Stimulated activated CD8-positive, alpha-beta memory T cell treated with anti-CD3 and anti-CD28 coated beads, Interleukin-7, amount 100 ng/mL, for 48 hours (primary cell): ENCODE results near the gene SPTBN1.

Experiments used
- DNase-seq, 2 donors: peaks; one replicate each; pipeline ENCODE4 v3.0.0-alpha.2; 2020; ENCODE audit warnings: low read depth in 1 of 2; ENCODE audit errors: extremely low read depth in 1 of 2

SPTBN1 gene

DNA sequence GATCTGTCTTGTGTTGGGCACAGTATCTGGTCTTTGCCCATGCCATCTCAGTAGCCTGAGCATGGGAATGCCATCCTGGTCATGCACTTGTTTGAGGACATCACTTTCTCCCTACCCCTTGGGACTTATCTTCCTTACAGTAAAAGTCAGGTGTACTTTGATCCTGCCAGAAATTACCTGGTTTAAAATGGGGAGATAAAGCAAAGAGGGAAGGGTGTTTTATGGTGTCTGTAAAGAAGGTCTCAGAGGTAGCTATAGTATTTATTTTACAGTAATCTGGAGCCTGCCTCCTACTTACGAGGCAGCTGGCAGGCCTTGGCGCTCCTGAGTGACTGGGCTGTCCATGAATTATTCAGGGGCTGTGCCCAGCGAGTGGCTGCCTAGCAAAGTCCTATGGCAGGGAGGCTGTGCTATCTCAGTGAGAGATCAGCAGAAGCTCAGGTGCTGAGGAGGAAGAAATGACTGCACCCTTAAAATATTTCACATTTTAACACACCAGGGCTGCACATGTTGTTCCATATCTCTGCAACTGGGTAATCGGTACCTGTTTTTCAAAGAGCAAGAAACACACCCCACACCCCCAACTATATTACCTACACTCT is 93.9 kb downstream of the SPTBN1 start:
- no peak for DNase-seq

DNA sequence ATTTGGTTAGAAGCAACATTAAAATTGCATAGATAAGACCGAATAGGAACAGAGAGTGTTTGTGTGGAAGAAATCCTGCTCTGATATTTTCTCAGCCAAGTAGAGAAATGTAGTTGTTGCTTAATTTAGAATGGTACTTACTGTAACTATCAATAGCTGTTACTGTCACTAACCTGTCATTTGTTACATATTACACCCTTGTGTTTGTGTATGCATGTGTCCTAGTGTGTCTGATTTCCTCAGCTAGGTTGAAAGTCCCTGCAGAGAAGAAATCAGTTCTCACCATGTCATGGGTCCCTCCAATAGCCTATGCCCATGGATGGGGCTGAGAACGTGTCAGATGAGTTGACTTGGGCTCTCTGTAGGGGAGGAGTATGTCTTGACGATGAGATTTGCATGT is 94.4 kb downstream of the SPTBN1 start:
- DNase-seq, result no peak

DNA sequence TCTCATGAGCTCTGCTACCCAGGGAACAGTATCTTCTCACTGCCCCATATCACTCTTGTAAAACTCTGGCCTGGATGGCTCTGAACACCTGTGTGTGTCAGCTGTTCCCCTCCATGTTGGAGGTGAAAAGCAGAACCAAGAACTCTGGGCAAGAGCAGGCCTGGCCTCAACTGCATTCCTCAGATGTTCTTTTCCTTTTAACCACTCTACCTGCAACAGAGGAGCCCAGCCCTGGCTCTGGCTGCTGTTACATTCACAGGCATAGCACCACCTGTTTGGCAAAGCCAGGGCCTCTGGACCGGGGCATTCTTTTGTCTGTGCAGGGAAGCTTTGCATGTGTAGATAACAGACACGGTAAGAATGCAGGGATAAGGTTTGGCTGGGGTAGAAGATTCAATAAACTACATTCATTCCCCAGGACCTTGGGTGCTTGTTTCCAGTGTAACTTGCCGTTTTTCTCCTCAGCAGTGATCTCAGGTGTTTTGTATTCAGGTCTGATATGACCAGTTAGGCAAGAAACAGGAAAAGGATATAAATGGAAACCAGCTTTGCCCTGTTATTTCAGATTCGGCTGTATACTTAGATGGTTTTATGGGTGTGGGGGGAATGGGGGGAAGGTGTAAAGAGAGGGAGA is 95.1 kb downstream of the SPTBN1 start:
- DNase-seq, result no peak

DNA sequence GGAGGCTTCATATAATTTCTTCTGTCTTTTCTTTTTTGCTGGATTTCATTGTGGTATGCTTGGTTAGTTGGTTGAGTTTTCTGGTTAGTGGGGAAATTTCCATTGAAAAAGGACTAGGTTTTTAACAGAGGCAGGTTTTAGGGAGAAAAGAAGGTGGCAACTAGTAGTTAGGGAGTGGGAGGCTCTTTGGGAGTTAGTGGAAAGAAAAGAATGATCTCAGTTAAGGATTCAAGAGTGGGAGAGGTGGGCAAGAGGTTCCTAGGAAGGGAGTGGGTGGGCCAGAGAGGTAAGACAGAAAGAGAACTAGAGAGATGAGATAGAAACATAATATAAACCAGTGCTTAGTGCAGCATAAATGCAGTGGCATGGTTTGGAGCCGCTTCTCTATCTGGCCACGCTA is 96.9 kb downstream of the SPTBN1 start:
- no peak for DNase-seq

DNA sequence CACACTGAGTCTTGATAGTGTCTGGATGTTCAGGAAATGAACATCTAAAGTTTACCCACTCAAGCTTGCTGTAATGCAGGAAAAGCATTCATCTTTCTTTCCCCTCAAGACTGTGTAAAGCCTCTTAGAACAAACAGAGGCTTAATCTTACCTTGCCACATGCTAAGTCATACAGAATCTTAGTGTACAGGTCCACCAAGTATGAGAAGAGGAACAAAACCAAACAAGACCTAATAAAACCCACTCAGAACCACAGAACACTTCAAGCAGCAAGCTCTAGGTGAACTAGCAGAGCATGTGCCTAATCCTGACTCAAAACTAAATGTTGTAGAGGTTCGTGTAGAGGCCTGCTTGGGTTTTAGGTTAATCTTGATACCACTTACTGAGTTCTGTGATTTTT is 97.6 kb downstream of the SPTBN1 start:
- no peak for DNase-seq

DNA sequence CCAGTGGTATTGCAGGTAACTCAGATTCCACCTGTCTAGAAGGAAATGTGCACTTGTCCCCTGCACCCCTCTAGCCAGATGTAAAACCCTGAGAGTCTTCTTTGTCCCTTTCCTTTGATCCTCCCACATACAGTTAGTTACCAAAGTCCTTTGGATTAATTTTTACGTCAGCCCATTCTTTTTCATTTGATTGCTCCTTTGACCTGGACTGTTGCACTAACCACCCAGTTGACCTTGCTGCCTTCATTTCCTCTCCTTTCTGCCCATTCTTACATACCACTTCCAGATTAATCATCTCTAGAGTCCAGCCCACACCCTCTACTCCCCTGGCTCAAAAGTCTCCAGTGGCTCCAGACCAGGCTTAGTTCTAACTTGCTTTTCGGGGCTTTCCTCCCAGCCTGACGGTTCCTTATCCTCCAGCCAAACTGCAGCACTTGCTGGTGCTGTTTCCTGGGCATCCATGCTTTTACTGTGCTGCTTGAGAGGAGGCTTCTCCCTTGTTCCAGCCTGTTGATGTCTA is 99.3 kb downstream of the SPTBN1 start:
- no peak for DNase-seq

DNA sequence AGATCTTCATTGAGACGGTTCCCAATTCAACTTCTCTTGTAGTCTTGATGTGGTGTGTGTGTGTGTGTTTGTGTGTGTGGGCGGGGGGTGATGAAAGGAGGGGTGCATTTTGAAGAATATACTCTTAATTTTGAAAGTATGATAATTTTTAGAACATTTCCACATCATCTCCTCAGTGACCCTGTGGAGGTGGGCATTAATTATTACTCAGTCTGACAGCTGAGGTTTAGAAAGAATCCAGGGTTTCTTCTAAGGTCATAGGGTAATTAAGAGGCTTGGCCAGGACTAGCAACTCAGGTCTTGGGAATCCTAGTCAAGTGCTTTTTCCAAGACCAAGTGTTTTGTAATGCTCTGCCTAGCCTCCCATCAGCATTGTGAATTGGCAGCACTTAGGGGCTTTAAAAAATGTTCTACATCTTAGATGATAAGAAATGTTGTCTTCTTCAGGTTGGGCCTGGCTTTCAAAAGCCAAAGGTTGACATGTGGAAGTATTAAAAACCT is 100.5 kb downstream of the SPTBN1 start:
- no peak for DNase-seq

DNA sequence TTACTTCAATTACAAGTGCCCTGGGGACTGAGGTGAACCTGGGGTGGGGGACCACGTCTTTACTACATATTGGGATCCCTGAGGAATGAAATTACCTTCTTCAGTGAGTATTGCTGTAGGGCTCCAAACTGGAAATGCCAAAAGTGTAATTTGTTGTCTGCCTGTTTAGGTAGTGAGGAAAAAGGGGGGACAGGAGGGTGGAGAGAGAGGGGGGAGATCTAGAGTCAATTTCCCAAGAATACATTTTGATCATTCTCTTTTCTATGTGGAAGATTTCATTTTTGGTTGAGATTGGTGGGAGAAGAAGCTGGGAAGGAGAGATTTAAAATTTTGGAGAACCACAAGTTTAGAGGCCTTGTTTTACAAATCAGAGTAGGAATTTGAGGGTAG is 101.1 kb downstream of the SPTBN1 start:
- no peak for DNase-seq

DNA sequence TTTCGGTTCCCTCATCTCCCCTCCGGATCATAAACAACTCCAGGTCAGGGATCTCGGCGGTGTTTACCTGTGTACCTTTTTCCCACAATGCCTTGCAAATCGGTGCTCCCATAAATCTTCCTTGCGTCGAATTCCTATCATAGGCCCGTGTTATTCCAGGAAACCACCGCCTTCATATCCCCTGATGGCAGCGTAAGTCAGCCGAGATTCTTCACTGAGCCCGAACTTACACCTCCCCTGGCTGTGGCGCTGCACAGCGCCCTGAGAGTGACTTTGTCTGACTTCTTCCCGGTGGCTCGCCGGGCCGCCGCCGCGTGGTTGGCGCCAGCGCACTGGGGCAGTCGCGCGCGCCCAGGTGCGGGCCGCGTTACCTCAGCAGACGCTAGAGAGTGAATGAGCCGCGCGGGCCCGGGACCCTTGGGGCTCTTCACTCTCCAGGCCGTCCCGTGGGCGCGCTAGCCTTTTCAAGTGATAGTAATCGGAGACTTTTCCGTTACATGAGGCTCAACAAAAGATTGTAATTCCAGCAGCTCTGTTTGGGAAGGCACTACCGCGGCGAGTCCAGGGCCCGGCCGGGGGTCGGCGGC is 101.6 kb downstream of the SPTBN1 start:
- peak in 1 of 2 donors; percentile 47 for DNase-seq

DNA sequence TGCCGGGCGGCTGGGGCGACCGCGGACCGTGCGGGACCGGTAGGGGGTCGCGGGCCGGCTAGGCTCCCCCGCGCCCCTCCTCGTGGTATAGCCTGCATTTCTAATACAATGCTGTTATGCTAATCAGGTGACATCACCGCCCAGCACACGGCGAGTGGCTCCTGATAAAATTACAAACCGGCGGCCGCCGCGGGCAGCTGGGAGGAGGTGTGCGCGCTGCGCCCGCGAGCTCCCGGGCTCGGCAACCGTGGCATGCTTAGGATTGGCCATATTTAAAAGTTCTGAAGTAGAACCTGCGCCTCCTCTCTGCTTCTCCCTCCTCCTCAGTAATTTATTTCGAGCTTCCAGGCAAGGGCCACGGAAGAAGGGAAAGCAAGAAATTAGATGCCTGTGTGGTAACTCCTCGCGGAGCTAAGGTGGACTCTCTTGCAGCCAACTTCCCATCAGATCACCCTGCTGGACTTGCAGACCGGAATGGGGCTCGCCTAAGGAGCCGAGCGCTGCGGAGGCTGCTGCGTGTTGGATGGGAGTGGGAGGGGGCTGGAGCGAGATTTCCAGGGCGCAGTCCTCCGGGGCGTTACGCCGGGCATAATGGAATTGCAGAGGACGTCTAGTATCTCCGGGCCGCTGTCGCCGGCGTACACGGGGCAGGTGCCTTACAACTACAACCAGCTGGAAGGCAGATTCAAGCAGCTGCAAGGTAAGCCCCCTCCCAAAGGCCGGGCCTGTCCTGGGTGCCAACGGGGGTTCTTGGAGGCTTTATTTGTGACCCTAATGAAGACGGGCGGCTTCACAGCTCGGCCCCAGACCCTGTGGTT is 102.3 kb downstream of the SPTBN1 start:
- no peak for DNase-seq

DNA sequence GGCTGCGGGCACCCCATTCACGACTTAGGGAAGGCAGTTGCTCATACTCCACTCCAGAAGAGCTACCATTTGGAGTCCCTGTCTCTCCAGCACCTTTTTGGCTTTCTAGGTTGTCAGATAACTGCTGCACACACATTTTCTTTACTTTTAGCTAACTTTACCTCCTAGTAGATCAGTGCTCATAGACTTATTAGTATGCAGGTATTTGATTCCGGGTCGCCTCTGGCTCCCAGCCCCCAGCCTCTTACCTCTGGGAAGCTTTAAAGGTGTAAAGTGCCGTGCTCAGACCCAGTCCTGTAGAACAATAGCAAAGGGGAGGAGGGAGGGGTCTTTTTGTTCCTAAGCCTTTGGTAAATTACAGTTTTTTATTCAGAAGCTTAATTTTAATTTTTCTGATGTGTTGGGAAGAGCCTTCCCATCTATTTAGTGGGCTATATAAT is 102.9 kb downstream of the SPTBN1 start:
- no peak for DNase-seq

DNA sequence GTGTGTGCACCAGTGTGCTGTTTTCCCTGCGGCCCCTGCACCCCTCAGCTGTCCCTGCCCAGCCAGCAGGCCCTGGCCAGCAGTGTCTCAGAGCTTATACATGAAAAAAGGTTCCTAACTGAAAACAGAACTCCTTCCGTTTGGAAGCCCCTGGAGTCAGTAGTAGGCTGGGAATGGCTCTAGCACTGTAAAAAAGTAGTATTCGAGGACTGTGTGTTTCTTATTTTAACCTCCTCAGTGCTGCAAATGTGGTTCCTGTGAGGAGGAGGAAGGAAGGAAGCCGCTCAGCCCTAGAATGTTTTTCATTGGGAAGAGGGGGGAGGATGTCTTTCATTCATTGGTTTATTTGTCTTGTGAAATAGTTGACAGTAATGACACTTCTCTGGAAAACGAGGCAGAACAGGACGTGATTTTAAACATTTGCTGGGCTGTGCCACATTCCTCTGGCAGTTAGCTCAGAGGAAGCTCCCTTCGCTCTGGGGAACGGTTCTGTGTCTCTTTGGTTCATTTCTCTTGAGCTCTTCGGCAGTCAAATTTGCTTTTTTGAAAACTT is 103.5 kb downstream of the SPTBN1 start:
- no peak for DNase-seq

DNA sequence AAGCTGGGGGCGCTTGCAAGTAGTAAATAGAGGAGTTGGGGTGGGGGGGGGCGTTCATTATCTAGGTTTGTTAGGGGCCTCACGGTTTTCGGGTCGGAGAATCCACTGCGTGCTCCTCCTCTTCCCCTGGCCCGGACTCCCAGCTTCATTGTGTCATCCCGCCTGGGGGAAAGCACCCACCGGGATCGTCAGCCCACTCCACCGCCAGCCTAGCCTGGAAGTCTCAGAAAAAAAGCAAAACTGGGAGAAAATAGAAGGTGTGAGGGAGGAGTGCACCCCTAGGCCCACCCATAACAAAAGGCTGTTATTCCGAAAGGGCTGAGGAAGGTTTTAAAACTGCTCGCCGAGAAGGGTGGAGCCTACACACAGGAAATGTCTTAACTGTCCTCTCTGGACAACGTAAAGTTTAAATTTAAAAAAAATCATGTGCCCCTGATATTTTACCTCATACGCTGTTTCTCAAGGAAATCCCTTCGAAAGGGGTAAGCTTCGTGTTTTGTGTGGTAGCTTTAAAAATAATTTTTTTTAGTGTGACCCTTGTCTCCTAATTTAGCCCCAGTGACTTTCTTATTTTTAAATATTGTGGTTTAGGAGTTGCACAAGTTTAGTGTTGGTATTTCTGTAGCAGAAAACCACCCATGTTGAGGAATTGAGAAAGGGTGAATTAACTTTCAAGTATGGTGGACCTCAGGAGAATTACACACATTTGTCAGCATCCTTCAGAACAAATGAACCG is 104.2 kb downstream of the SPTBN1 start:
- no peak for DNase-seq

DNA sequence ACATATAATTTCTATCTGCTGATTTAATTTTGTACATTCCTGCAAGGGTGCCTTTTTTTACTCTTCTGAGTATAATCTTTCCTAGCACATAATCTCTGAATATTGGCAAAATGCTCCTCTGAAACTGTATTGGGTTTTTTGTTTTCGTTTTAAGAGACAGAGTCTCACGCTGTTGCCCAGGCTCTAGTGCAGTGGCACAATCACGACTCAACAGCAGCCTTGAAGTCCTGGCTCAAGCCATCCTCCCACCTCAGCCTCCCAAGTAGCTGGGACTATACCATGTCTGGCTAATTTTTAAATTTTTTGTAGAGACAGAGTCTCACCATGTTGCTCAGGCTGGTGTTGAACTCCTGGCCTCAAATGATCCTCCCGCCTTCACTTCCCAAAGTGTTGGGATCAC is 104.9 kb downstream of the SPTBN1 start:
- no peak for DNase-seq

DNA sequence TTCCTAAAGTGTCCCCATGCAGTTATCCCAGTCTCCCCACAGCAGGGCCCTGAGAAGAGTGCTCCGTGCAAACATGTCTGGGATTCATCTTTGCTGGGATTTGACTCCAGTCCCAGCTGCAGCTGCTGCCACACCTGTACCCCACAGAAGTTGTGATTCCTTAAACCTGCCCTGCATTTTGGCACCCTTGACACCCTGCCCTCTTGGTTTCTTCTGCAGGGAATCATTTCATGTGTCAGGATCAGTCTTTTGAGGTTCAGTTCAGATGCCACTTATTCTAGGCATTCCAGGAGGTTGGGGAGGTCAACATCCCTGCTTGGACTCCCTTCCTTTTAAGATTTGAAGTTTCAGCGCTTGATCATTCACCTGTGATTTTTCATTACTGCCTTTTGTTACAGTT is 108.3 kb downstream of the SPTBN1 start:
- DNase-seq, result no peak

DNA sequence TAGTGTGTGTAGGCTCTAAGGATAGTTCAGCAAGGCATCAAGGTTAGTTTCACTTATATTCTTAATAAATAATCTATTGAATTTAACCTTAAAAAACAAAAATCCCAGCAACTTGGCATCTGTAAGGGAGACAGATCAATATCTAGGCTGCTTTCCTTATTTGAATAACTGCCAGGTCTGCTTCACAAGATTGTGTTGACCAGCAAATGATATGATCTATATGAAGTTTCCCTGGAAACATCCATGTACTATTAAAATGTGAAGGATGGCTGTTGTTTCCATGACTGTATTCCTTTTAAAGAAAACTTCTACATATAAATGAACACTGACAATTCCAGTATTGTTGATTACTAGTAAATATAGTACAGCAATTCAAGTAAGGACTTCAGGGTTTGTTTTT is 109.4 kb downstream of the SPTBN1 start:
- no peak for DNase-seq

DNA sequence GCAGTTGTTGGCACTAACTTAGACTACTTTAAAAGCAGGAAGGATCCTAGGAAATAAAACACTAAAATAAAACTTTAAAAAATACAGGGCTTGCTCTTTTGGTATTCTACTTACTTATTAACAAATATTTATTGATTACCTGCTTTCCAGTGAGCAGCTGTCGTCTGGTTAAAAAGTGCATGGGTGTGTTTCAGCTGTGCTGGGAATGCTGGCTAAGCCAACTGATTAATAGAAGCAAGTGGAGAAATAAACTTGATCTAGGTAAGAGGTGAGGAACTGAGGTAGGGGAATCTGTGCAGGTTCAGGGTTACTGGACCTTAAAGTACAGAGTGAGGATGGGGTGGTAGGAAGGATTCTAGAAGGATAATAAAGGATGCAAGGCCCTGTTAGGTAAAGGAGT is 110.8 kb downstream of the SPTBN1 start:
- DNase-seq, result no peak

DNA sequence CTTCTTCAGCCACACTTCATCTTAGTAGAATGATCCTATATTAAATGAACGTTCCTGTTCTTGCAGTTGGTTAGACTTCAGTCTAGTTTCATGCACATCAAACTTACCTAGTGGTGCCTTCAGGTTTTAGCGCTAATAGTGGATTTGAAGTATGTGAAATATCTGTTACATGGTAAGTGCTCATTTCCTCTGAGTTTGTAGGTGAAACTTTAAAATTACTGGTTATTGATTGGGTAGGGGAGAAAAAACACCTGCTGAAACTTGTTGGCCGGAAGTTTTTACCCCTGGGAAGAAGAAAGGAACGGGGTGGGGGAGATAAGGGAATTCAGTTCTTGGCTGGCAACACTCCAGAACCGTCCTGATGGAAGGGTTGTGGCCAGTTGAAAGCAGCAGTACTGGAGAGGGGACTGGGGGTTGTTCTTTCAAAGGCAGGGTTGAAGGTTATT is 112.8 kb downstream of the SPTBN1 start:
- DNase-seq, result no peak

DNA sequence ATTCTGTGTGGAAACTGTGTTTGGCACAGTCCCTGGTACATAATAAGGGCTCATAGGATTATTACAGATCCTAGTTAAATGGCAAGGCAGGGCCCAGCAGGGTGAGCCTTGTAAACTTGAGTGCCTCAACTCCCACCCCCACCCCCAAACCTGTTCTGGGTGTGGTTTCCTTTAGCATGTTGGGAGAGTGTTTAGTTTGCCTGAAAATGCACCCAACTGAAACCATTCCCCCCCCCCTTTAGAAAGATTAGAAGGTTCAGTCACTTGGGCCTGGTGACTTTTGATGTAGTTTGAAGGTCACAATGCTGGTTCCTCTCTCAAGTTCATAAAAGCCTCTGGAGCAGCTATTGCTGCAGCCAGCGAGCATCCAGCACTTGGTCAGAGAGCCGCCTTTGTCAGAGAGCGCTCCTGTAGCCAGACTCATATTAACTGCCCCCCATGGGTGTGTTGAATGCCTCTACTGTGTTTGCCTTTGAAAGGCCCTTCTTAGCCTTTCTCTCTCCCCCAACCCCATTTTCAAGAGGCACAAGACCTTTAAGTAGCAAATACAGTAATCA is 113.7 kb downstream of the SPTBN1 start:
- DNase-seq, result no peak

DNA sequence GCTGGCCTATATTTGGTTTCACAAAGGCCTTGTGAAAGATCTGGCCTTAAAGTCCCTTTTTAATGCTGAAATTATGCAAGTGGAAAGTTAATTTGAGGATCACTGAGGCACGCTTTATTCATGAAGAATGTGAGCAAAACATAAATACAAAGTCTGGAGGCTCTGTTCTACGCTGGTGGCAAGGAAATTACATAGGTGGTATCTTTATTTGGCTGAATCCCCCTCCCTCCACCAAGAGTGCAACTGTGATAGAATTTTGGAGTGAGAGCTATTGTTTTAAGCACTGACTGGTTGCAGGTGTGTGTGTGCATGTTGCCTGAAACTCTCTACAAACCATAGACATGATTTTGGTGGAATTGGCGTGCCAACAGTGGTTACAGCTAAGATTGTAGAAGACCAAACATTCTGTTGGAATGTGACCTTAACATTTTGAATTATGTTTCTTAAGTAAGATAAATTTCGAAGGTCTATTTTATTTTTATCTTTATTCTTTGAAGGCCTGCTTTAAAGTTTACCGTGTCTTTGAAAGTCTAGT is 114.3 kb downstream of the SPTBN1 start:
- no peak for DNase-seq
